ENCODE results near the gene TNFAIP2.

TNFAIP2 gene

GRCh38 chr14:103156651-103157378 is 33.6 kb downstream of the TNFAIP2 start:
- no peak for DNase-seq (ENCODE audit: low read depth)
- no peak for TF ChIP-seq CTCF (IDR thresholded peaks at IDR 0.05; ENCODE audit: low read length, missing control alignments)
- no peak overlapping the region for H3K4me3 ChIP-seq (replicated peaks; ENCODE audit: low read depth, low read length)

GRCh38 chr14:103157969-103158368 is 34.7 kb downstream of the TNFAIP2 start:
- DNase-seq (ENCODE audit: low read depth) = no peak
- no peak overlapping the region for H3K4me3 ChIP-seq (replicated peaks; ENCODE audit: low read depth, low read length)
- TF ChIP-seq CTCF (IDR thresholded peaks at IDR 0.05; ENCODE audit: low read length, missing control alignments) = no peak

- TF ChIP-seq CTCF (IDR thresholded peaks at IDR 0.05; ENCODE audit: low read length, missing control alignments) = no peak
- H3K4me3 ChIP-seq (replicated peaks; ENCODE audit: low read depth, low read length) = no peak overlapping the region
- DNase-seq (ENCODE audit: low read depth) = no peak
Observed at GRCh38 chr14:103158688-103159087, 35.4 kb downstream of the TNFAIP2 start.

GRCh38 chr14:103160321-103161053 is 37.2 kb downstream of the TNFAIP2 start:
- TF ChIP-seq CTCF (IDR thresholded peaks at IDR 0.05; ENCODE audit: low read length, missing control alignments) = no peak
- H3K4me3 ChIP-seq (replicated peaks; ENCODE audit: low read depth, low read length) = no peak overlapping the region
- no peak for DNase-seq (ENCODE audit: low read depth)

- DNase-seq (ENCODE audit: low read depth) = no peak
- no peak for TF ChIP-seq CTCF (IDR thresholded peaks at IDR 0.05; ENCODE audit: low read length, missing control alignments)
- H3K4me3 ChIP-seq (replicated peaks; ENCODE audit: low read depth, low read length) = no peak overlapping the region
Observed at GRCh38 chr14:103161054-103161397, 37.8 kb downstream of the TNFAIP2 start.

- no peak for TF ChIP-seq CTCF (IDR thresholded peaks at IDR 0.05; ENCODE audit: low read length, missing control alignments)
- H3K4me3 ChIP-seq (replicated peaks; ENCODE audit: low read depth, low read length) = no peak overlapping the region
- no peak for DNase-seq (ENCODE audit: low read depth)
Observed at GRCh38 chr14:103163199-103163598, 39.9 kb downstream of the TNFAIP2 start.
